Heart left ventricle (tissue), 16 donors: Measurements from ENCODE around the gene SLC23A2. TPM values are rescaled to one million over a fixed set of nuclear protein-coding genes. Genes with fewer than 3 reads are reported as not detected.

ENCODE experiments used
- ATAC-seq, 4 donors: fragments of 200-7000 bp; cut with Tn5 transposase; one replicate each; pipeline ENCODE4 v1.9.1; 2020 to 2022; ENCODE audit warnings: moderate library complexity in 4 of 4, mild to moderate bottlenecking in 3 of 4, moderate number of reproducible peaks in 1 of 4
- DNase-seq, 5 donors: peaks; one replicate each; pipeline ENCODE4 v3.0.0-alpha.2; 2020
- H3K27ac ChIP-seq, 12 donors: fragments of 200-600 bp; sonication (generic) in 4 of 12; one replicate each; pipeline versions ENCODE4 v1.5.0 to v1.8.0; 2016 to 2022; ENCODE audit warnings: mild to moderate bottlenecking in 2 of 12
- H3K27me3 ChIP-seq, 9 donors: fragments of 200-600 bp; sonication (generic) in 2 of 9; one replicate each; pipeline versions ENCODE4 v1.5.1 to v1.8.0; 2016 to 2022; ENCODE audit warnings: mild to moderate bottlenecking in 3 of 9
- H3K36me3 ChIP-seq, 9 donors: fragments of 200-600 bp; sonication (generic) in 2 of 9; one replicate each; pipeline versions ENCODE4 v1.5.0 to v1.8.0; 2018 to 2022; ENCODE audit warnings: mild to moderate bottlenecking in 2 of 9
- H3K4me1 ChIP-seq, 12 donors: fragments of 200-600 bp; sonication (generic) in 4 of 12; one replicate each; pipeline versions ENCODE4 v1.5.0 to v1.8.0; 2016 to 2022; ENCODE audit warnings: mild to moderate bottlenecking in 3 of 12
- H3K4me3 ChIP-seq, 12 donors: fragments of 200-600 bp; sonication (generic) in 4 of 12; one replicate each; pipeline versions ENCODE4 v1.5.0 to v1.8.0; 2017 to 2022; ENCODE audit warnings: mild to moderate bottlenecking in 9 of 12, moderate library complexity in 4 of 12
- H3K9me3 ChIP-seq, 12 donors: fragments of 200-600 bp; sonication (generic) in 4 of 12; one replicate each; pipeline versions ENCODE4 v1.5.0 to v1.8.0; 2016 to 2022; ENCODE audit warnings: mild to moderate bottlenecking in 1 of 12
- POLR2A ChIP-seq, 2 donors: fragments of 450-650 bp; IDR thresholded peaks; one replicate each; pipeline ENCODE4 v1.6.1; 2017; ENCODE audit warnings: antibody characterized with exemption in 2 of 2, mild to moderate bottlenecking in 2 of 2, moderate library complexity in 2 of 2
- WGBS, 4 donors: extraction: QIAGEN DNeasy Blood & Tissue Kit in 2 of 4; methylation state at CpG; one replicate each; pipeline versions ENCODE4 v1.1.5 to v1.1.7; 2013 to 2018; 5-methylcytosine and 5-hydroxymethylcytosine counted together
- intact Hi-C, 10 donors: fragments of 100-400 bp; cut with DNase I; formaldehyde crosslinking; loops; one replicate each; pipeline versions ENCODE4 v1.11.1 to v1.14.2; 2022
- polyA plus RNA-seq, 2 donors: library from polyadenylated mRNA; stranded (reverse); fragments of 200-250 nt; gene quantifications; one replicate each; pipeline ENCODE4 v1.2.3, GENCODE V29; 2013
- total RNA-seq, 9 donors: library from RNA; depleted of rRNA in 2 of 9; stranded (reverse); fragments of >200 nt in 2 of 9; fragmentation: NEBNext Ultra II Directional in 3 of 9; extraction: Animal tissue kit (Norgen Biotek cat#: 25700) in 3 of 9; gene quantifications; one replicate each; pipeline versions ENCODE4 v1.1.0 to v1.2.4, GENCODE V29; 2016 to 2023
- TF ChIP-seq, protein P1 (sequence below), 12 donors: fragments of 200-600 bp; sonication (generic) in 4 of 12; IDR thresholded peaks; one replicate each; pipeline versions ENCODE4 v1.5.0 to v1.8.0; 2018 to 2022; ENCODE audit warnings: antibody characterized with exemption in 12 of 12, mild to moderate bottlenecking in 5 of 12
- donor health status: ischemic (EF 13 %, LVEDD 7.1; RV severe dilation, severe dysfunction).
- donor health status: healthy with polysubstance abuse.
- donor health status: DM: no; HTN: yes; CAD: no.
- donor health status: DM: no; HTN: no; CAD: no.
- donor health status: ischemic (EF 25% LVEDD 6.9; RV normal size, moderate dysfunction).
- donor health status: ischemic (EF 25% LVEDD 5.7; RV mildly dilated, moderate dysfunction).
- donor health status: healthy.
- donor health status: DM: yes; HTN: yes; CAD: no.
- donor health status: ischemic (EF 35%, LVEDD 5.7; RV mildly dilated, moderate dysfunction).
- donor health status: nonischemic (EF 11% LVEDD 7.7; RV severe dilation, severe dysfunction).
- donor health status: DM: yes; HTN: yes; CAD: no.
- donor health status: PGD.
- donor health status: ischemic (EF 29% LVEDD 5.4; RV normal size, mild dysfunction).
- donor health status: nonischemic (EF 23%, LVEDD 6.1; RV moderate dilation, normal function).

SLC23A2 gene
- total and polyA plus RNA-seq, 11 donors: 3.0 to 18.7 (median 8.1) TPM

DNA sequence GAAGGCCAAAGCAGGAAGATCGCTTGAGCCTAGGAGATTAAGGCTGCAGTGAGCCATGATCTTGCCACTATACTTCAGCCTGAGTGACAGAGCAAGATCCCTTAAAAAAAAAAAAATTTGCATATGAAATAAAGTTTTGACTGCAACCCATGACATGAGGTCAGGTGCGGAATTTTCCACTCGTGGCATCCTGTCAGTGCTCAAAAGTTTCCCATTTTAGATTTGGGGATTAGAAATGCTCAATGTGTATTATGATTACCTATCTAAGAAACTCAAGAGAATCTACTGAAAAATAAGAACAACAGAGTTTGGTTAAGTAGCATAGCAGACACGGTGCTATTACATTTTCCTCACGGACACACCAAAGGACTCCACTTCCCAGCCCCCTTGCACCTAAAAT is 11.7 kb downstream of the SLC23A2 start:
- Histone ChIP-seq H3K4me1 (peaks cover 0 to 3% (median 0%) of the 10 kb centered on the region in 12 donors), H3K27ac (no peak overlapping the region), H3K9me3 (no peaks in the 10 kb centered on the region), H3K4me3 (no peak overlapping the region), H3K27me3 (no peaks in the 10 kb centered on the region), H3K36me3 (no peaks in the 10 kb centered on the region)
- intact Hi-C loops: no loop called here
- 78 to 84% (median 79%) methylated on average over 5 of the region's 5 CpGs for WGBS, 4 donors
- ATAC-seq: no peak
- DNase-seq: no peak
- TF ChIP-seq, protein P1, sequence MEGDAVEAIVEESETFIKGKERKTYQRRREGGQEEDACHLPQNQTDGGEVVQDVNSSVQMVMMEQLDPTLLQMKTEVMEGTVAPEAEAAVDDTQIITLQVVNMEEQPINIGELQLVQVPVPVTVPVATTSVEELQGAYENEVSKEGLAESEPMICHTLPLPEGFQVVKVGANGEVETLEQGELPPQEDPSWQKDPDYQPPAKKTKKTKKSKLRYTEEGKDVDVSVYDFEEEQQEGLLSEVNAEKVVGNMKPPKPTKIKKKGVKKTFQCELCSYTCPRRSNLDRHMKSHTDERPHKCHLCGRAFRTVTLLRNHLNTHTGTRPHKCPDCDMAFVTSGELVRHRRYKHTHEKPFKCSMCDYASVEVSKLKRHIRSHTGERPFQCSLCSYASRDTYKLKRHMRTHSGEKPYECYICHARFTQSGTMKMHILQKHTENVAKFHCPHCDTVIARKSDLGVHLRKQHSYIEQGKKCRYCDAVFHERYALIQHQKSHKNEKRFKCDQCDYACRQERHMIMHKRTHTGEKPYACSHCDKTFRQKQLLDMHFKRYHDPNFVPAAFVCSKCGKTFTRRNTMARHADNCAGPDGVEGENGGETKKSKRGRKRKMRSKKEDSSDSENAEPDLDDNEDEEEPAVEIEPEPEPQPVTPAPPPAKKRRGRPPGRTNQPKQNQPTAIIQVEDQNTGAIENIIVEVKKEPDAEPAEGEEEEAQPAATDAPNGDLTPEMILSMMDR (IDR thresholded peaks at IDR 0.05): no peak
- TF ChIP-seq POLR2A (IDR thresholded peaks at IDR 0.05): no peak

DNA sequence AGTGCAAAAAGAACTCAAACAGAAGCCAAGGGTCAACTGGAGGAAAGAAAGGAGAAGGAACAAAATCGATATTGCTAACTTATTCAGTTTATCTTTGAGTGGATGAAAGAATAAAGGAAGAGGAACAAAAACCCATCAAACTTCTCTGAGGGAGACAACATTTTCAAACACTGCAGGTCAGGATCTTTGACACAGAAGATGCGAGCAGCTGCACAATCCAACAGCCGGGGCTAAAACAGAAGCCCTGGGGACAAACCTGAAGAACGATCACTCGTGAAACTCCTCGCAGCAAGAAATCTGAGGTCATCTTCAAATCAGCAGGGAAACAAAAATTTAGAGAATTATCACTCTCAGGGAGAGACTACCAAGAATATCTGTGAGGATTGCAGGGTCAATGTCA is 14.2 kb downstream of the SLC23A2 start:
- no peaks in the 10 kb centered on the region for H3K36me3 ChIP-seq
- intact Hi-C loops: no loop called here
- no peak overlapping the region for H3K27ac ChIP-seq
- H3K9me3 ChIP-seq: no peaks in the 10 kb centered on the region
- 70 to 78% (median 77%) methylated on average over 6 of the region's 6 CpGs for WGBS, 4 donors
- DNase-seq (no peak), ATAC-seq (no peak)
- no peak overlapping the region for H3K4me3 ChIP-seq
- TF ChIP-seq, protein P1 (IDR thresholded peaks at IDR 0.05): no peak
- TF ChIP-seq POLR2A (IDR thresholded peaks at IDR 0.05): no peak
- no peaks in the 10 kb centered on the region for H3K27me3 ChIP-seq
- peaks cover 0 to 3% (median 0%) of the 10 kb centered on the region in 12 donors for H3K4me1 ChIP-seq

DNA sequence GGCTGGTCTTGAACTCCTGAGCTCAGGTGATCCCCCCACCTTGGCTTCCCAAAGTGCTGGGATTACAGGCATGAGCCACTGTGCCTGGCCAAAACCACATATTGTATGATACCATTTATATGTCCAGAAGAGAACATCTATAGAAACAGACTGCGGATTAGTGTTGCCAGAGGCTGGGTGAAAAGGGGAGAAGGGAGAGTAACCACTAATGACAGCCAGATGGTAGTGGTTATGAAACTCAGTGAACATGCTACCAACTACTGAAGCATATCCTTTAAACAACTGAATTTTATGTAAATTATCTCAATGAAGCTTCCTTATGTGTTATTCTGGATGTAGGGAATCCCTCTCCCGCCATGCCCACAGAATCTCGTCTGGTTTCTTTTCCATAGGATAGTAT is 15.7 kb downstream of the SLC23A2 start:
- no peak for ATAC-seq
- Histone ChIP-seq H3K27ac (no peak overlapping the region), H3K36me3 (no peaks in the 10 kb centered on the region), H3K27me3 (no peaks in the 10 kb centered on the region), H3K4me1 (peaks cover 0 to 3% (median 0%) of the 10 kb centered on the region in 12 donors), H3K9me3 (no peaks in the 10 kb centered on the region), H3K4me3 (no peak overlapping the region)
- DNase-seq: no peak
- intact Hi-C loops: no loop called here
- TF ChIP-seq POLR2A (IDR thresholded peaks at IDR 0.05): no peak
- TF ChIP-seq, protein P1 (IDR thresholded peaks at IDR 0.05): no peak
- 95 to 97% (median 95%) methylated on average over 3 of the region's 3 CpGs for WGBS, 4 donors

DNA sequence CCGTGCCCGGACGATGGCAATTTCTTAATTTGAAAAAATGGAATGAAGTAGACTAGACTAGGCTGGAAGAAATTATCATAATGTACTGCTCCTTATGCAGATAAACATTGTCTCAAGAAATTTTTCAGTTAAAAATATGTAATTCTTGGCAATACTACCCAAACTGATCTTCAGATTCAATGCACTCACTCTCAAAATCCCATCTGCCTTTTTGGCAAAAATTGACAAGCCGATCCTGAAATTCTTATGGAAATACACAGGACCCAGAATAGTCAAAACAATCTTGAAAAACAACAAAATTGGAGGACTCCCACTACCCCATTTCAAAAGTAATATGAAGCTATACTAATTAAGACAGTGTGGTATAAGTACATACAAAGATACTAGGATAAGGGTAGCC is 19.0 kb downstream of the SLC23A2 start:
- no peak for ATAC-seq
- peaks cover 0 to 12% (median 8%) of the 10 kb centered on the region in 12 donors for H3K4me1 ChIP-seq
- WGBS, 4 donors: 90 to 96% (median 95%) methylated on average over 4 of the region's 4 CpGs
- H3K36me3 ChIP-seq: no peaks in the 10 kb centered on the region
- TF ChIP-seq, protein P1 (IDR thresholded peaks at IDR 0.05): no peak
- no peaks in the 10 kb centered on the region for H3K27me3 ChIP-seq
- no peak overlapping the region for H3K4me3 ChIP-seq
- no peak for DNase-seq
- intact Hi-C loops: no loop called here
- no peak overlapping the region for H3K27ac ChIP-seq
- H3K9me3 ChIP-seq: no peaks in the 10 kb centered on the region
